ENCODE data around the gene ADRA1B.
A peak's percentile ranks its signal among the peaks of the same experiment; 100 is the strongest.

Gene ADRA1B

DNA sequence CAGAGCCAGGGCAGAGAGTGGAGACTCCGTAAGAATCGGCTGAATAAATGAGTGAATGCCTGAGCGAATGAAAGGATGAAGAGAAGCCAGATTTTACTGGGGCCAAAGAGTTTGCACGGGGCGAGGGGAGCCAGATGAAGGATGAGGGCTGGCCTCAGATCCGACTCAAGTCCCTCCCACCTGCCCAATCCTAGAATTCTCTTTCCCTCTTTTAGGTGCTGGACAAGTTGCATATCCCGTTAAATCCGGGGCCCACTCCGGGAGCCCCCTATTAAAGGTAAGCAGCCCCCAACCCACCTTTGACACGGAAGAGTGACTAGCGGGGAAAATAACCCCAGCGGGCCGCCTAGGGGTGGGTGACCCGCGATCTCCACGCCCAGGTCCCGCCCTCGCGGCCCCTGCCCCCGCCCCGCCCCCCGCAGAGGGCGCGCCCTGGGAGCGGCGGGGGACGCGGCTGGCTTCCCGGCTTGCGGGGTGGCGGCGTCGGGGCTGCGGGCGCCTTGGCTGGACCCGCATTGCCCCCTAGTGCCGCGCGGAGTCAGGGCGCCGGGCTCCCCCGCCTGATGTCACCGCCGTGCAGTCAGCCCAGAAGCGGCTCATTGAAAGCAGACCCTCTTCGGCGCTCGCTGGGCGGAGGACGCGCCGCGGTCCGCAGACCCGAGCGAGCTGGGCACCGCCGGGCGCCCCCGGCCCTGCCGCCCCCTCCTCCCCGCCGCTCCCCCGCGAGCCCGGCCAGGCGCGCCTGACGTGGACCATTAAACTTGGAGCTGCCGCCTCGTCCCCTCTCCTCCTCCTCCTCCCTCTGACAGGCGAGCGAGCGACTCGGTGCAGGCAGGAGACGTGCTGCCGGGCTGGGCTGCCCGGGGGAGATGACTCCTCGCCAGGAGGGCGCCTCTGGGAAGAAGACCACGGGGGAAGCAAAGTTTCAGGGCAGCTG, at the start of gene ADRA1B:
Gene ADRA1B, plus strand, starts transcription at position 579 of the 937 bp plus-strand sequence. CDS start 424 bp downstream, outside the sequence.
- no peaks in the 10 kb centered on the region for H3K9me3 Mint-ChIP-seq
- peak; percentile 80 for DNase-seq
- H3K4me3 Mint-ChIP-seq: peak within 1 kb of the TSS; percentile 47
- peaks cover 8% of the 10 kb centered on the region for H3K4me1 Mint-ChIP-seq (ENCODE audit: low read depth)
- no peaks in the 10 kb centered on the region for H3K36me3 Mint-ChIP-seq (ENCODE audit: low read depth)
- H3K27ac Mint-ChIP-seq: no peak within 1 kb of the TSS
- H3K27me3 Mint-ChIP-seq: peaks cover 69% of the 10 kb centered on the region

DNA sequence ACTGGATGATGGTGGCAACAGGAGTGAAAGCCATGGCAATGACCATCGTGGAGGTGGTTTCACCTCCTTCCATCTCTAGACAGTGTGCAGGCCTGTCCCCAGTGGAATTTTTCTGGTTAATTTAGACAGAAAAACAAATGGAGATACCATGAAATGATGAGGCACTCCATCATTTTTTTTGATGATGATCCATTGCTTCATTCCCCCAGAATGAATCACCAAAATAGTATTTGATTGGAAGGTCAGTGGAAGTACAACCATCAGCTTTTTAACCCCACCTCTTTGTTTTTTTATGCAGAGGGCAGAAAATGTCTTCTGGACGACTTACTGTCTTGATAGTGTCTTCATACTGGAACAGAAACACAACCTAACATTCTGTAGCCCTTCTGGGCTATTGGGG, 42.6 kb upstream of the ADRA1B start:
- Mint-ChIP-seq H3K27me3 (peaks cover 63% of the 10 kb centered on the region), H3K27ac (no peak overlapping the region), H3K4me3 (no peak overlapping the region), H3K4me1 (ENCODE audit: low read depth) (peaks cover 3% of the 10 kb centered on the region), H3K9me3 (no peaks in the 10 kb centered on the region), H3K36me3 (ENCODE audit: low read depth) (no peaks in the 10 kb centered on the region)
- DNase-seq: no peak

DNA sequence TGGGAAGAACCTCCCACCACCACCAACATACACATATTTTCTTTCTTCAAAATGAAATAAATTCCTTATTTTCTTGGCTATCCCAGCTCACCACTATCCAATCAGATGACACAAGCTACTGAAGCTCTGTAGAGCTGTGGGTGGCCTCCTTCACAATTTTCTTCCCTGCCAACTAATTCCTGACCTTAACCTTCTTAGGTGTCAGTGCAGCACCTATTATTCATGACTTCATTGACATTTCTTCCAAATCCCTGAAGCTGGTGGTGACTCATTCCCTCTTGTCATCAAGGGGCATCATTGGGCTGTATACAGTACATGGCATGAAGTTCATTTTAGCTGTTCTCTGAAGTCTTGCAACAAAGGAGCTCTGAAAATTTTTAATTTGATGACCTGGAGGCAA, 42.0 kb upstream of the ADRA1B start:
- H3K27ac Mint-ChIP-seq: no peak overlapping the region
- peaks cover 63% of the 10 kb centered on the region for H3K27me3 Mint-ChIP-seq
- H3K4me1 Mint-ChIP-seq (ENCODE audit: low read depth): peaks cover 3% of the 10 kb centered on the region
- H3K9me3 Mint-ChIP-seq: no peaks in the 10 kb centered on the region
- H3K4me3 Mint-ChIP-seq: no peak overlapping the region
- no peak for DNase-seq
- no peaks in the 10 kb centered on the region for H3K36me3 Mint-ChIP-seq (ENCODE audit: low read depth)

DNA sequence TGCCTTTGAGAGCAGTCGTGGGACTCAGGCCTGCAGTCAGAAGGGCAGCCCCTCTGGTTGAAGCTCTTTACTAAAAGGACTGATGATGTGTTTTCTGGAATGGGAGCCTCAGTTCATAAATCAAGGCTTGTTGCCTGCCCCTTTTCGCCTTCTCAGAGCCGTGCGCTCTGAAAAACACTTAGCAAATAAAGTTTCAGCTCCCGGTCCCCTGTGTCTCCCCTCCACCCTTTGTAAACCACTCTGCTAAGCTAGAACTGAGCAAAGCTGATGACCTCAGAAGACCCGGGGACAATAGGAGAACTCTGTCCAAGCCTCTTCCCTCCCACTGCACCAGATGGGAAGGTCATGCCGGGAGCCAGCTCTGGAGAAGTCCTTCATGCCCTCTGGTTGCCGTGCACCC, 39.3 kb upstream of the ADRA1B start:
- H3K9me3 Mint-ChIP-seq: no peaks in the 10 kb centered on the region
- DNase-seq: no peak
- H3K27me3 Mint-ChIP-seq: peaks cover 65% of the 10 kb centered on the region
- H3K4me3 Mint-ChIP-seq: no peak overlapping the region
- no peaks in the 10 kb centered on the region for H3K36me3 Mint-ChIP-seq (ENCODE audit: low read depth)
- peaks cover 3% of the 10 kb centered on the region for H3K4me1 Mint-ChIP-seq (ENCODE audit: low read depth)
- H3K27ac Mint-ChIP-seq: no peak overlapping the region

DNA sequence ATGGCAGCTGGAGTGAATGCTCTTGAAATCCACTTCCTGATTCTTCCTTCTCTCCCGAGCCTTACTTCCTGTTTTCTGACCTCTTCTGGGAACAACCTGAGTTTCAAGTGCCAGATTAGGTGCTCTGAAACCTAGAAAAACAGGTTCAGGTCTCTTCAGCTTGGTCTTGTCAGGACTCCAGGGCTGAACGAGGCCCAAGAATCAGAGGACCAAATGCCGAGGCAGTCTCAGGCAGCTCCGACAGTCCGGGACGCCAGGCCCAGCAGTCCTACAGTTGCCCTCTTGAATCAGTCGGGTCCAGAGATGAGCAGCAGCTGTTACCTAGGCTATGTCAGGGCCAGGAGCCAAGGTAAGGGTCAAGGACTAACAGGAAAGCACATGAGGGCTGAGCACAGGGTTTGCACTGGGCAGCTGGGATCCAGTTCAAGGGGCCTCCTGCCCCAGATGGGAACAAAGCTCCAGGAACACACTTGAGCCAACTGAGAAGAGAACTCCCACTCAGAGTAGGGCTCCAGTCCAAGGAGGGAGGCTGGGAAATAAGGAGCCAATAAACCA, 38.3 kb upstream of the ADRA1B start:
- peaks cover 63% of the 10 kb centered on the region for H3K27me3 Mint-ChIP-seq
- H3K4me3 Mint-ChIP-seq: no peak overlapping the region
- H3K27ac Mint-ChIP-seq: no peak overlapping the region
- peaks cover 3% of the 10 kb centered on the region for H3K4me1 Mint-ChIP-seq (ENCODE audit: low read depth)
- DNase-seq: no peak
- H3K36me3 Mint-ChIP-seq (ENCODE audit: low read depth): no peaks in the 10 kb centered on the region
- H3K9me3 Mint-ChIP-seq: no peaks in the 10 kb centered on the region

DNA sequence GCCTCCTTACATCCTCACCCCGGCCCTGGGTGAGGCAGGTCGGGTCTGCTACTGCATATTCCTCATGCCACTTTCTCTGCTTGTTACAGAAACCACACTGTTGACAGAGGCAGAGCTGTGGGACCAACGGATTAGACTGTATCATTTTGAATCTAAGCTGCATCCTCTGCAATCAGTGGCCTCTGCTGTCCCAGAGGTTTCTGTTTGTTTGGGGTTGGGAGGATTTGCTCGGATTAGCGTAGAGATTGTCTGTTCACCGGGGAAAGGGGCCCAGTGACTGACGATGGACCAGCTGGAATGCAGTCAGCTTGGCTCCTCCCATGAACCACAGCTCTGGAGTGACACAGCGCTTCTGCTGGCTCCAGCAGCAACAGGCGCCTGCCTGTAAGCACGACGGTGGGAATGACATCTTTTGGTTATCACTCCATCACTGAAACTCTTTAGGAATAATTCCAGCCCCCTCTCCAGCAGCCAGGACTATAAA, 37.3 kb upstream of the ADRA1B start:
- H3K4me3 Mint-ChIP-seq: no peak overlapping the region
- peaks cover 3% of the 10 kb centered on the region for H3K4me1 Mint-ChIP-seq (ENCODE audit: low read depth)
- H3K27me3 Mint-ChIP-seq: peaks cover 62% of the 10 kb centered on the region
- no peaks in the 10 kb centered on the region for H3K9me3 Mint-ChIP-seq
- H3K36me3 Mint-ChIP-seq (ENCODE audit: low read depth): no peaks in the 10 kb centered on the region
- no peak for DNase-seq
- no peak overlapping the region for H3K27ac Mint-ChIP-seq

DNA sequence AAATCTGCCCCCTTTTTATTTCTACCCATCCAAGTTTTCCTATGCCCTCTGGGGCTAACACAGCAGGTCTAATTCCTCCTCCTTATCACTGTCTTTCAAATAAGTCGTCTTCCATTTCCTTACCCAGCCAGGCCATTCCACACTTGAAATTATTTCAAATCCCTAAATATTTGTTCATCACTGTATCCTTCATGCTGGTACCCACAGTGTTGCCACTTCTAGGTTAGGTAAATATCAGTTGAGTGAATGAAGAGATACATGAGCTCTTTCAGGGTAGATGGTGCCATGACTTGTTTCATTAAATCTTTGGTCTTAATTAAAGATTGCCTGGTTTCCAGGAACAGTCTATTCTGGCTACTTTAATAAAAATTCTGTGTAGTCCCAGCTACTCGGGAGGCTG, 35.6 kb upstream of the ADRA1B start:
- H3K36me3 Mint-ChIP-seq (ENCODE audit: low read depth): no peaks in the 10 kb centered on the region
- DNase-seq: no peak
- no peak overlapping the region for H3K4me3 Mint-ChIP-seq
- H3K27ac Mint-ChIP-seq: no peak overlapping the region
- peaks cover 56% of the 10 kb centered on the region for H3K27me3 Mint-ChIP-seq
- H3K4me1 Mint-ChIP-seq (ENCODE audit: low read depth): no peaks in the 10 kb centered on the region
- H3K9me3 Mint-ChIP-seq: no peaks in the 10 kb centered on the region

DNA sequence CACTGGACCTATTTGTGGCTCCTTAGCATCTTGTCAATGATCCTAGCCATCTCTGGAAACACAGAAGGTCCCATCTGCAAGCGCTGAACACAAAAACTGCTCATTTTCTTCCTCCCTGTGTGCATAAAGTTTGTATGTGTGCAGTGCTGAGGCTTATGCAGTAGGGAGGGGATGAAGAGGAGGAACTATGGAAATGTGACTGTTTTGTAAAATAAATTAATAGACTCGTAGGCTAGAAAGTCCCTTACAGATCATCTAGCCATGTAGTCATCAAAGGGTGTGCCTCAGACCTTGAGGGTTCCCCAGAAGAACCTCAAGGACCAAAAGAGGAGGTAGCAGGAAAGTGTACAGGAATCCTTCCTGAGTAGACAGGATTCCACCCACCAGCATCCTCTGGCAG, 34.3 kb upstream of the ADRA1B start:
- Mint-ChIP-seq H3K36me3 (ENCODE audit: low read depth) (no peaks in the 10 kb centered on the region), H3K27me3 (peaks cover 53% of the 10 kb centered on the region), H3K9me3 (no peaks in the 10 kb centered on the region), H3K4me3 (no peak overlapping the region), H3K27ac (no peak overlapping the region), H3K4me1 (ENCODE audit: low read depth) (no peaks in the 10 kb centered on the region)
- DNase-seq: no peak

DNA sequence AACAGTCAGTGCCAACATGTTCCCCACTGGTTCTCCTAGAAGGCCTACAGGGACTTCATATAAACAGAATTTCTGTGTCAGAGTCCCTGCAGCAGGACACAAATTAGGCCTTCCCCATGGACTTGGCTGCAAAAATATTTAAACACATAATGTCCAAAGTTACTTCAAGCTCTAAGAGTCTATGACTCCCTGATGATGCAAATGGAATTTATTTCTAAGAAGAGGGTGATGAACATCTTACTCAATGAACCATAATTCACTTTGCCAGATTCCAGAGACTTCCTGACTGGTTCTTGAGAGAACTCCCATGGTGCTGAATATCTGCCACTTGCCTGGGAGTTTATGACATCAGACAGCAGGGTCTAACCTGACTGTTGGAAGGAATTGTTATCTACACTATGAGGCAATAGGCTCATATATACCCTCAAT, 32.7 kb upstream of the ADRA1B start:
- Mint-ChIP-seq H3K9me3 (no peaks in the 10 kb centered on the region), H3K4me3 (no peak overlapping the region), H3K36me3 (ENCODE audit: low read depth) (no peaks in the 10 kb centered on the region), H3K4me1 (ENCODE audit: low read depth) (no peaks in the 10 kb centered on the region), H3K27ac (no peak overlapping the region), H3K27me3 (peaks cover 49% of the 10 kb centered on the region)
- no peak for DNase-seq

DNA sequence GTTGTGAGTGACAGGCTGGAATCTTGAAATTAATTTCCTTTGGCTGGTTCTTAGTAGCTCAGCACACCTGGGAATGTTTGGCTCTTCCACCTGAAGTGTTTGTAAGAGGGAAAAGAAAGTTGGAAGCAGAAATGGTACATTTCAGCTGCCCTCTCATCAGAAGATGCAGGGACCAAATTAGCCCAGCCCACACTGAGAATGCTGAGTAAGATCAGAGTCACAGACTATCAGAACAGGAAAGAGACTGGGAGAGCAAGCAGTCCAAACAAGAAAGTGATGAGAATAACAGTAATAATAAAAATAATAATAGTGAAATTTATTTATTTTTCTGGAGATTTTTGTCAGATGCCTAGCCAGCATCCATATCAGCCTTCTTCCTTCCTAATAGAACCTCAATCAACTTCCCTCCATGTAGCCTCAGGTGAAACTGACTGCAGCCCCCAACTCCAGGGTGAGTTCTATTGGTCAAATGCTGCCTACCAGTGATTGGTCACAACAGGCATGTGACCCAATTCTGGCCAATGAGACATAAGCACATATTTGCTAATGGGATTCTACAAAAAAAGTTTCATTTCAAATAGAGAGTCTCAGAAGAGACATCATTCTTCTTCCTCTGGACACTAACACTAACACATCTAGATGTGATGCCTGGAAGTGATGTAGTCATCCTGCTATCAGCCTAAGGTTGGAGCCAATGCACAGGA, 31.2 kb upstream of the ADRA1B start:
- no peaks in the 10 kb centered on the region for H3K4me1 Mint-ChIP-seq (ENCODE audit: low read depth)
- no peak for DNase-seq
- no peak overlapping the region for H3K4me3 Mint-ChIP-seq
- no peak overlapping the region for H3K27ac Mint-ChIP-seq
- no peaks in the 10 kb centered on the region for H3K36me3 Mint-ChIP-seq (ENCODE audit: low read depth)
- H3K9me3 Mint-ChIP-seq: no peaks in the 10 kb centered on the region
- H3K27me3 Mint-ChIP-seq: peaks cover 48% of the 10 kb centered on the region

DNA sequence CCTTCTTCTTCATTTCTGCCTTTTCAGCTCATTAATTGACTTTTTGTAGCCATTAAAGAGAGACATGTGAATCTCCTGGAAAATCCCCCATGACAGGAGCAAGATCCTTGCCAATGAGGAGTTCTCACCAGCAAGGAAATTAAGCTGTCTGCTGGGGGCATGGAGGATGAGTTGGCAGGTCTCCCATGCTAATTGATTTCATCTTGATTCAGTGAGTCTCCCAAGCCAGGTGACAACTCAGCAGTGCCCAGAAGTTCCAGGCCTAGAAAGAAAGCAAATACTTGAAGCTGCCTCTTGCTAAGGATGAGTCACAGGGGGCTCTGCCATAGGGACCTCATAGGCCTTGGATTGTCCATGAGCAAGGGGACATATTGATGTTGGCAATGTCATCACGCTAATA, 30.0 kb upstream of the ADRA1B start:
- H3K36me3 Mint-ChIP-seq (ENCODE audit: low read depth): no peaks in the 10 kb centered on the region
- H3K27ac Mint-ChIP-seq: no peak overlapping the region
- DNase-seq: no peak
- H3K27me3 Mint-ChIP-seq: peaks cover 41% of the 10 kb centered on the region
- H3K4me3 Mint-ChIP-seq: no peak overlapping the region
- H3K9me3 Mint-ChIP-seq: no peaks in the 10 kb centered on the region
- no peaks in the 10 kb centered on the region for H3K4me1 Mint-ChIP-seq (ENCODE audit: low read depth)

DNA sequence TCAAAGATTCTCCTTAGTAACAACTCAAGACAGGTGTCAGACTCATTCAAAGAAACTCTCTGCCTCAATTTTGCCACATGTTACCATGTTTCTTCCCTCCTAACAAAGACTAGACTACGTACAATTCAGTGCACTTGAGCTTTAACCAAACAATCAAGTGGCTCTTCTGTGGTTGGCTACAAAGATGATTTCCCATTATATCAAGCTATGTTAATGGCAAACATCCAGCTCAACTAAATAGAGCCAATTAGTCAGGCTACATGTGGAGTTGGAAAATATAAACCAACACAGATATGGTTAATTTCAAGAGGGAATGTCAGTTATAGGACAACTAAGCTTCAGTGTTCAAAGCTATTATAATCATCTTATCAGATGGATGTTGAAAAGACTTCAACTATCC, 29.2 kb upstream of the ADRA1B start:
- no peak overlapping the region for H3K4me3 Mint-ChIP-seq
- H3K9me3 Mint-ChIP-seq: no peaks in the 10 kb centered on the region
- H3K36me3 Mint-ChIP-seq (ENCODE audit: low read depth): no peaks in the 10 kb centered on the region
- no peak for DNase-seq
- no peak overlapping the region for H3K27ac Mint-ChIP-seq
- H3K4me1 Mint-ChIP-seq (ENCODE audit: low read depth): no peaks in the 10 kb centered on the region
- H3K27me3 Mint-ChIP-seq: peaks cover 34% of the 10 kb centered on the region

DNA sequence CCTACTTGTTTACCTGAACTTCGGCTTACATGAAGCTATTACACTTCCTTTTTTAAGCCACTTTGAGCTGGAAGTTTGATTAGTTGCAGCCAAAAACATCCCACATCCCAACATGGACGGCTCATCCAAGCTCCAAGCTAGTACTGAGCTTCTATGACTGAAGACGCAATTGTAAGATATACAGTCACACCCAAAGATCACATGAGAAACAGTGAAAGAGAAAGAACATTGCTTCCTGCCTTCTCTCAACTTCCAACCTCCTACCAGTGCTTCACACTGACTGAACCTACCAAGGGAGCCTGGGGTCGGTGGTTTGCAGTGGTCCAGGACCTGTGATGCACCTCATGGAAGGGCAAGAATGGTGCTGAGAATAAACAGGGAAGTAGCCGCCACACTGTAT, 27.4 kb upstream of the ADRA1B start:
- Mint-ChIP-seq H3K27me3 (peaks cover 32% of the 10 kb centered on the region), H3K9me3 (no peaks in the 10 kb centered on the region), H3K4me3 (no peak overlapping the region), H3K27ac (no peak overlapping the region), H3K4me1 (ENCODE audit: low read depth) (no peaks in the 10 kb centered on the region), H3K36me3 (ENCODE audit: low read depth) (no peaks in the 10 kb centered on the region)
- DNase-seq: no peak

DNA sequence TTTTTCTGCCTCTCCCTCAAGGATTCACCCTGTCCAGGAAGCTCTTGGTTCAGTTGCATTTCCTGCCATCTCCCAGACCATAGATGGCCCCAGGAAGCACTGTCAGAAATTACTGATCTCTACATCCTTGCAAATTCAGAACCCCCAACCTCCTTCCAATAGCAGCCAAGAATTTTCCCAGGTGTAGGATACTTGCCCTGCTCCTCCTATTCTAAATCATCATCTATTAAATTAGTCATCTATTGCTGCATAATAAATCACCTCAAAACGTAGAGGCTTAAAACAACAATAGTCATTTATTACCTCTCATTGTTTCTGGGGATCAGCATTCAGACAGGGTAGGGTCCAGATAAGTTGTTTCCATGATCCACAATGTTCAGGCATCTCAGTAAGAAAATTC, 26.1 kb upstream of the ADRA1B start:
- no peaks in the 10 kb centered on the region for H3K36me3 Mint-ChIP-seq (ENCODE audit: low read depth)
- H3K27me3 Mint-ChIP-seq: peaks cover 40% of the 10 kb centered on the region
- H3K27ac Mint-ChIP-seq: no peak overlapping the region
- no peaks in the 10 kb centered on the region for H3K9me3 Mint-ChIP-seq
- no peak overlapping the region for H3K4me3 Mint-ChIP-seq
- no peaks in the 10 kb centered on the region for H3K4me1 Mint-ChIP-seq (ENCODE audit: low read depth)
- no peak for DNase-seq

DNA sequence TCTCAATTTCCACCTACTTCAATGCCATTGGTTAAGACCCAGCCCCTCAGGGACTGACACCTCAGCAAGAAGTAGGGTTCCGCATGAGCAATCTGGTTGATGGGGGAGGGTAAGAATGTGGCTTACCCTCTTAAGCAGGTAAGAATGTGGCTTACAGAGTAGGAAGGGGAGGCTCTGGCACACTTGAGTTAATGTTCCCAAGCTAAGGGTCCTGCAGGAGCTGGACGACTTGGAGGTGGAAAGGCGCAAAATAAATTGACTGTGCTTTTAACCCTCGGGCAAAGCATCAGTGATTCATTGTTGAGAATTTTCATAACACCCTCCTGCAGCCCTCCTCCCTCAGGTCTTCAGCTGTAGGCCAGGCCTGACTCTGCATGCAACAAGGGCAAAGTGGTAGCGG, 24.9 kb upstream of the ADRA1B start:
- no peak for DNase-seq
- Mint-ChIP-seq H3K4me3 (no peak overlapping the region), H3K27ac (no peak overlapping the region), H3K4me1 (ENCODE audit: low read depth) (no peaks in the 10 kb centered on the region), H3K9me3 (no peaks in the 10 kb centered on the region), H3K36me3 (ENCODE audit: low read depth) (no peaks in the 10 kb centered on the region), H3K27me3 (peaks cover 44% of the 10 kb centered on the region)
